PC-3 (cell line): ENCODE results near the gene TP63. TPM values are rescaled to one million over a fixed set of nuclear protein-coding genes. Genes with fewer than 3 reads are reported as not detected.

Source experiments
- ATAC-seq: fragments of 200-7000 bp; cut with Tn5 transposase; 2 replicates; pipeline ENCODE4 v1.9.1; 2020; ENCODE audit warnings: mild to moderate bottlenecking, moderate library complexity
- BruUV-seq: library from RNA; stranded (reverse); fragments of 400-500 nt; replicated peaks from 2 replicates; lab custom pipeline; 2021; lab: Mats Ljungman, UMichigan
- CTCF ChIA-PET: fragments of 300-600 bp; sonication (Branson Sonifier 250); formaldehyde crosslinking; loops from one replicate; lab custom pipeline; 2022; ENCODE audit warnings: antibody characterized with exemption; lab: Charles Lee
- POLR2A ChIA-PET: fragments of 300-600 bp; sonication (Branson Sonifier 250); formaldehyde crosslinking; loops from one replicate; lab custom pipeline; 2022; ENCODE audit warnings: antibody characterized with exemption; ENCODE audit not compliant: unreplicated experiment; lab: Charles Lee
- DNase-seq: peaks from one replicate; pipeline ENCODE4 v3.0.0-alpha.2; 2015
- H2AFZ ChIP-seq: fragments of 300-600 bp; sonication (generic); 2 replicates; pipeline ENCODE4 v1.6.0; 2016; ENCODE audit warnings: antibody characterized with exemption, low read length
- H3F3A ChIP-seq: fragments of 300-600 bp; sonication (generic); one replicate; pipeline ENCODE4 v1.6.0; 2017; ENCODE audit warnings: antibody characterized with exemption, low read length, control low read depth, mild to moderate bottlenecking; ENCODE audit not compliant: unreplicated experiment
- H3K27ac ChIP-seq: fragments of 300-600 bp; sonication (generic); 2 replicates; pipeline ENCODE4 v1.5.1; 2016; ENCODE audit warnings: mild to moderate bottlenecking, low read length
- H3K27me3 ChIP-seq: fragments of 300-600 bp; sonication (generic); 2 replicates; pipeline ENCODE4 v1.6.1; 2016; ENCODE audit warnings: low read length, mixed read lengths
- H3K36me3 ChIP-seq: fragments of 300-600 bp; sonication (generic); 2 replicates; pipeline ENCODE4 v1.6.1; 2016; ENCODE audit warnings: low read depth, mixed run types, low read length, mixed read lengths
- H3K4me1 ChIP-seq: fragments of 300-600 bp; sonication (generic); 2 replicates; pipeline ENCODE4 v1.5.1; 2016; ENCODE audit warnings: low read length; ENCODE audit not compliant: insufficient read depth
- H3K4me2 ChIP-seq: fragments of 300-600 bp; sonication (generic); 2 replicates; pipeline ENCODE4 v1.6.0; 2016; ENCODE audit warnings: low read length
- H3K4me3 ChIP-seq: fragments of 300-600 bp; sonication (generic); 2 replicates; pipeline ENCODE4 v1.5.1; 2016; ENCODE audit warnings: mild to moderate bottlenecking, low read length, mixed read lengths
- H3K79me2 ChIP-seq: fragments of 300-600 bp; sonication (generic); 2 replicates; pipeline ENCODE4 v1.6.1; 2017; ENCODE audit warnings: low read length, mixed read lengths
- H3K9ac ChIP-seq: fragments of 300-600 bp; sonication (generic); 2 replicates; pipeline ENCODE4 v1.6.0; 2016; ENCODE audit warnings: mild to moderate bottlenecking, low read length
- H3K9me2 ChIP-seq: fragments of 300-600 bp; sonication (generic); replicated peaks from 2 replicates; pipeline ENCODE4 v1.6.1; 2016; ENCODE audit warnings: mixed run types, low read length, mixed read lengths
- H3K9me3 ChIP-seq: fragments of 300-600 bp; sonication (generic); 2 replicates; pipeline ENCODE4 v1.6.1; 2016; ENCODE audit warnings: low read length, mixed read lengths
- H4K20me1 ChIP-seq: fragments of 300-600 bp; sonication (generic); 2 replicates; pipeline ENCODE4 v1.6.1; 2016; ENCODE audit warnings: low read length, mixed read lengths
- EZH2 ChIP-seq: fragments of 300-600 bp; sonication (generic); IDR thresholded peaks from one replicate; pipeline ENCODE4 v1.6.1; 2017; ENCODE audit warnings: antibody characterized with exemption, mild to moderate bottlenecking, low read length; ENCODE audit not compliant: unreplicated experiment
- EZH2phosphoT487 ChIP-seq: fragments of 300-600 bp; sonication (generic); IDR thresholded peaks from 2 replicates; pipeline ENCODE4 v1.6.1; 2018; ENCODE audit warnings: mild to moderate bottlenecking, antibody characterized with exemption, low read length, borderline replicate concordance
- intact Hi-C: fragments of 100-400 bp; cut with micrococcal nuclease; formaldehyde crosslinking; loops from 2 replicates; pipeline ENCODE4 v1.9.0; 2023
- total RNA-seq: library from RNA; depleted of rRNA; stranded (reverse); fragments of >200 nt; gene quantifications from 2 replicates; pipeline ENCODE4 v1.2.3, GENCODE V29; 2014
- TF ChIP-seq, protein P1 (sequence below): fragments of 300-600 bp; sonication (generic); conservative IDR thresholded peaks from 2 replicates; pipeline ENCODE4 v1.5.1; 2017; ENCODE audit warnings: antibody characterized with exemption, low read depth, mild to moderate bottlenecking, low read length

TP63 gene
- total RNA-seq, 1 experiment from 2014 or later = 0.29 TPM

GRCh38 chr3:189727158-189727557 lies 96.0 kb downstream of the TP63 start:
- no peaks in the 10 kb centered on the region for H3K9me2 ChIP-seq
- no peaks in the 10 kb centered on the region for H3K79me2 ChIP-seq
- intact Hi-C loops = no loop called here
- H3K4me1 ChIP-seq = peaks cover 8% of the 10 kb centered on the region; the same call in 1 of the 2 replicates
- no peak overlapping the region for H2AFZ ChIP-seq
- POLR2A ChIA-PET = no interaction called here
- TF ChIP-seq, protein P1, sequence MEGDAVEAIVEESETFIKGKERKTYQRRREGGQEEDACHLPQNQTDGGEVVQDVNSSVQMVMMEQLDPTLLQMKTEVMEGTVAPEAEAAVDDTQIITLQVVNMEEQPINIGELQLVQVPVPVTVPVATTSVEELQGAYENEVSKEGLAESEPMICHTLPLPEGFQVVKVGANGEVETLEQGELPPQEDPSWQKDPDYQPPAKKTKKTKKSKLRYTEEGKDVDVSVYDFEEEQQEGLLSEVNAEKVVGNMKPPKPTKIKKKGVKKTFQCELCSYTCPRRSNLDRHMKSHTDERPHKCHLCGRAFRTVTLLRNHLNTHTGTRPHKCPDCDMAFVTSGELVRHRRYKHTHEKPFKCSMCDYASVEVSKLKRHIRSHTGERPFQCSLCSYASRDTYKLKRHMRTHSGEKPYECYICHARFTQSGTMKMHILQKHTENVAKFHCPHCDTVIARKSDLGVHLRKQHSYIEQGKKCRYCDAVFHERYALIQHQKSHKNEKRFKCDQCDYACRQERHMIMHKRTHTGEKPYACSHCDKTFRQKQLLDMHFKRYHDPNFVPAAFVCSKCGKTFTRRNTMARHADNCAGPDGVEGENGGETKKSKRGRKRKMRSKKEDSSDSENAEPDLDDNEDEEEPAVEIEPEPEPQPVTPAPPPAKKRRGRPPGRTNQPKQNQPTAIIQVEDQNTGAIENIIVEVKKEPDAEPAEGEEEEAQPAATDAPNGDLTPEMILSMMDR = no peak
- TF ChIP-seq EZH2phosphoT487 (no peak), EZH2 (no peak)
- CTCF ChIA-PET = interaction anchor here (1.0 kb wide), 1 partner anchor 12 kb away, joined by 3 read pairs; no protein-coding TSS in a partner anchor
- no peaks in the 10 kb centered on the region for H3K9me3 ChIP-seq
- H4K20me1 ChIP-seq = no peaks in the 10 kb centered on the region
- DNase-seq = no peak
- no peak overlapping the region for H3K4me3 ChIP-seq
- no peaks in the 10 kb centered on the region for H3K36me3 ChIP-seq
- H3F3A ChIP-seq = no peaks in the 10 kb centered on the region
- no peak for ATAC-seq
- BruUV-seq = no TSS peak
- no peak overlapping the region for H3K9ac ChIP-seq
- H3K27me3 ChIP-seq = no peaks in the 10 kb centered on the region
- H3K27ac ChIP-seq = no peak overlapping the region
- no peak overlapping the region for H3K4me2 ChIP-seq

DNA sequence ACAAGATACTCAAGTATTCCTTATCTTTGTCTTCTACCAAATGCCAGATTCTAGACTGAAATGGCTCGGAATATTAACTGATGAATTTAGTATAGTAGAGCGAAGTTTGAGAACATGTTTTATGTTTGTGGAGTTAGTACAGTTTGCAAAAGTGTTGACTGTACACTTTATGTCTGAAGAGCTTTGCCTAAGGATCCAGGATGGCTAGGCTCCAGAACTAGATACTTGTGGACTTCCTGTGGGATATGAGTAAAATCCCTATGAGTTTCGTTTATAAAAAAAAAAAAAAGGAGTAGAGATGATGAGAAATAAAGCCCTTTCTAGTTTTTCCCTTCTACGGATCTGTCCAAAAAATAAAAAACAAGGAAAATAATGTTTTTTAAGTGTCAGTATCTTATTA lies 96.7 kb downstream of the TP63 start:
- H3K79me2 ChIP-seq = no peaks in the 10 kb centered on the region
- no peaks in the 10 kb centered on the region for H3K9me3 ChIP-seq
- TF ChIP-seq EZH2 = no peak
- TF ChIP-seq, protein P1 = no peak
- TF ChIP-seq EZH2phosphoT487 = no peak
- H2AFZ ChIP-seq = no peak overlapping the region
- CTCF ChIA-PET = interaction anchor here (1.0 kb wide), 1 partner anchor 13 kb away, joined by 3 read pairs; no protein-coding TSS in a partner anchor
- no peaks in the 10 kb centered on the region for H4K20me1 ChIP-seq
- POLR2A ChIA-PET = interaction anchor here (0.6 kb wide), 1 partner anchor 98 kb away, joined by 3 read pairs; no protein-coding TSS in a partner anchor
- no TSS peak for BruUV-seq
- H3K27ac ChIP-seq = no peak overlapping the region
- H3K27me3 ChIP-seq = no peaks in the 10 kb centered on the region
- H3K9ac ChIP-seq = no peak overlapping the region
- no peaks in the 10 kb centered on the region for H3F3A ChIP-seq
- H3K4me2 ChIP-seq = no peak overlapping the region
- no peak overlapping the region for H3K4me3 ChIP-seq
- intact Hi-C loops = no loop called here
- peaks cover 8% of the 10 kb centered on the region; the same call in 1 of the 2 replicates for H3K4me1 ChIP-seq
- H3K9me2 ChIP-seq = no peaks in the 10 kb centered on the region
- DNase-seq (peak; percentile 18), ATAC-seq (no peak)
- H3K36me3 ChIP-seq = no peaks in the 10 kb centered on the region

DNA sequence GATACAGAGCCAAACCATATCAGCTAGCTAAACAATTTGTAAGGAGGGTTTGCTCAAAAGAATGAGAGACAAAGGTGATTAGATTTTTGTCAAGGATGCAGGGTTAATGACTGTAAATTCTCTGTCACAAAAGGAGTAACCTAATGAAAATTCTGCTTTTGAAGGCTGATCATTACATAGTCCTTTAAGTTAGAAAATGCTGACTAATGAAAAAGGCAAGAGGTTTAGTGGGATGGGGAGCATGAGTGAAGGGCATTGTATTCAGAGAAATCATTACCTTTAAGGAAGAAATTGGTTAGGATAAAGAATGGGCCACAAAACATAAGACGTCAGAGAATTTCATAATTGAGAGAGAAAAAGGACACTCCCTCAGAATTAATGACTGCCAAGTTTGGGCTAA lies 97.7 kb downstream of the TP63 start:
- Histone ChIP-seq H4K20me1 (no peaks in the 10 kb centered on the region), H3K9me3 (no peaks in the 10 kb centered on the region), H3K9ac (no peak overlapping the region), H3K27ac (no peak overlapping the region), H3F3A (no peaks in the 10 kb centered on the region), H3K4me1 (peaks cover 8% of the 10 kb centered on the region; the same call in 1 of the 2 replicates), H3K79me2 (no peaks in the 10 kb centered on the region), H3K4me2 (no peak overlapping the region), H2AFZ (no peak overlapping the region), H3K36me3 (no peaks in the 10 kb centered on the region), H3K9me2 (no peaks in the 10 kb centered on the region), H3K4me3 (no peak overlapping the region), H3K27me3 (no peaks in the 10 kb centered on the region)
- POLR2A ChIA-PET = no interaction called here
- CTCF ChIA-PET = no interaction called here
- intact Hi-C loops = no loop called here
- DNase-seq = no peak
- no peak for ATAC-seq
- BruUV-seq = no TSS peak
- TF ChIP-seq EZH2phosphoT487 (no peak), EZH2 (no peak)
- TF ChIP-seq, protein P1 = no peak
